GM12873 (cell line): ENCODE measurements around the gene ADCY1.

Experiments used
- CTCF ChIP-seq: IDR thresholded peaks from 2 replicates; pipeline ENCODE4 v1.5.1; 2012; ENCODE audit warnings: low read depth, mild to moderate bottlenecking, moderate library complexity, low read length, control low read depth; ENCODE audit not compliant: insufficient read depth; ENCODE audit errors: missing control alignments

Gene ADCY1

GRCh38 chr7:45585628-45586027 lies 11.5 kb downstream of the ADCY1 start:
- TF ChIP-seq CTCF: no peak

DNA sequence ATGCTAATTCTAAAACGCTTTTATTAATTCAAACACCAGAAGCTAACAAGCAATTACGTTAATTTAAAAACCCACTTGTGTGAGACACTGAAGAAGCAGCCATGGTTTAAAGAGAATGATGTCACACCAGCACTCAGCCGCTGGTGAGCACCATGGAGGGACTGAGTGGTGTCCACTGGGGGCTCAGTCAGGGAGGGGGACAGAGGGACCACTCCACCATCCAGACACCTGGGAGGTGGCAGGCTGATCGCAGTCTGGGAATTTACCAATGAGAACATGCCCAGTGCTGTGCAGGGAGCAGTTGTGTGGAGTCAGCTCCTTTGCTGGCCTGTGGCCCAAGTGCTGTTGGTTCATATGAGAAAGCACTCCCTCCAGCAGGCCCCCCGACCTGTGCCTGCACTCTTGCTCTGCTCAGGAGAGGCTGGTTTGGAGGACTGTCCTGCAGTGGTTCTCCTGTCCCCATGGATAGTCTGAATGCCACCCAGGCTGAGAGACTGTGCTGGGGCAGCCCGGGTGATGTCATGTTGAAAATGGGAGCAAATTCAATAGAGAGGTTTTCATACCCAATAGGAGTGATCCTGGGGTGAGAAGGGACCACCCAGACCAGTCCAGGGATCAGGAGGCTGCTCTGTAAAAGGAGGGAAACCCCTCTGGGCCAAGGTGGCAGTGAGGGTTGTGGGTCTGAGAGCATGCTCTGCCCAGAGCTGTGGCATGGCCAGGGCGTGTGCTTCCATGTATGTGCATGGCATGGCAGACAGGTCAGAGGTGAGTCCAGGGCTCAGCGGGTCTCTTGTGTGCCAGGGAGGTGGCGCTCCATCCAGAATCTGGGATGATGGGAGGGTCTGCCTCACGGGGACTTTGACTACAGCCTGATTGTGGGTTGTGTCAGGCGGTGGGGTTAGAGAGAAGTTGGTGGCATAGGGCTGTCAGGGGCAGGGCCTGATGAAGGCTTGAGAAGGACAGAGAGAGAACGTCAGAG lies 12.7 kb downstream of the ADCY1 start:
- TF ChIP-seq CTCF: no peak

DNA sequence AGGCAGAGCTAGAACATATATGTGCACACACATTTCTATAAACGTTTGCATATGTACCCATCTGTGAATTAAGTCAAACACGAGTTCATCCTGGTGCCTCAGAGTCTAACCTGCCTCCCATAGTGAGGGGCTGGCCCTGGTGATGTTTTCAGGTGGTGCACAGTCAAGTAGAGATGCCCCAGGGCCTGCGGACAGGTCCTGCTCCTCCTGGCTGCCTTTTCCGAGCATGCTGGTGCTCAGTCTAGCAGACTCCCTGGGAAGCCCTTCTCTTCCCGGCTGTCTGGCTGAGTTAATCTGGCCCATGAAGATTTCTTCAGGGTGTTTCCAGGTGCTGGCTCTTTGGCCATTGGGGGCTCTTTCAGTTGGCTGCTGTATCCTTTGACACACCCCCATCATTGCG lies 14.3 kb downstream of the ADCY1 start:
- TF ChIP-seq CTCF: no peak

DNA sequence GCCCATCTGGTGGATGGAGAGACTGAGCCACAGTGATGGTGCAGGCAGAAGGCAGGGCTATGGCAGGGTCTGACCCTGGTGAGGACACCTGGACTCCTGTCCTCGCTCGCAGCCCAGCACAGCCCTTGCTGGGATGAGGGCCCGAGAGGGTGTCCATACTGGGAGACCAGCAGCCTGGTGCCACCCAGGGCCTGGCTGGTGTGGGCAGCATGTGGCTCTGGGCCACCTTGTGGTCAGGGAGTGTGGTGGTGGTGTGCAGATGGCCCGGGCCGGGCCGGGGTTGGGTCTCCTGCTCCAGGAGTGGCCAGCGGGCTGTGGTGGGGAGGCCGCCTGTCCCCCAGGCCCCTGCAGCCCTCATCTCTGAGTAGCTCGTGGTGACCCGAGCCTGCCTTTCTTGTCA lies 14.9 kb downstream of the ADCY1 start:
- TF ChIP-seq CTCF: no peak

DNA sequence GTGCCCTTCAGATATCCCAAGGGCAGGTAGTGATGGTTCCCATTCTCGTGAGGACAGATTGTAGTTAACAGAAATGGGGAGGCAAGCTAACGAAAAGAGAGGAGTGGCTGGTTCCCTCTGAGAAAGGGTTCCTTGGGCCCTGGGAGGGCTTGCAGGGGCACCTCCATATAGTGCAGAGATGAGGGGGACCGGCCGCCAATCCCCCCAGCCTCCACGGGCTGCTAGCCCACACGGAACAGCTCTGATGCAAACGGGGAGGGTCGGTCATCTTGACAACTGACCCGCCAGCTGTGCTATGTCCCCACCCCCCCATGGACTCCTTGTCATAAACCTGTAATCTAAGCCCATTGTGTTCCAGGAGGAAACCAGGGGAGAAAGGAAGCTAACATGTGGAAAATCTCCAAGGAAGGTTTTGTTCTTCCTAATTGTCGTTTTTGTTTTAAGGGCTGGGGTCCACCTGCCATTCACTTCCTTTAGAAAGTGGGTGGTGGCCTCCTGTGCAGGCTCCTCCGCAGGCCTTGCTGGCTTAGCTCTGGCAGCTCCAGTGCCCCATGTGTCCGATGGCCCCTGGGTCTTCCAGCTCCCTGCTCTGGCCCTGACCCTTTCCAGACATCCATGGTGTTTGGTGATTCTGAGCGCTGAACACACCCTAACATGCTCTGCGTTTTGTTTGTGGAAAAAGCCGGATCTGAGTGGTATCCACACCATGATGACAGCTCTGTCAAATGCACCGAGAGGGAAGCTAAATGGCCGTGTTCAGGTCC lies 15.9 kb downstream of the ADCY1 start:
- TF ChIP-seq CTCF: no peak

GRCh38 chr7:45590679-45591057 lies 16.5 kb downstream of the ADCY1 start:
- no peak for TF ChIP-seq CTCF
